ENCODE results near the gene AGPAT3.

The AGPAT3 gene

GRCh38 chr21:43982489-43983078, 117.6 kb downstream of the AGPAT3 start:
- DNase-seq, result no peak

- no peak for DNase-seq
These were observed 118.4 kb downstream of the AGPAT3 start for GRCh38 chr21:43983390-43983789.

GRCh38 chr21:43983860-43984420, 118.9 kb downstream of the AGPAT3 start:
- DNase-seq, result no peak

GRCh38 chr21:43984905-43985689, 120.1 kb downstream of the AGPAT3 start:
- DNase-seq, result no peak

GRCh38 chr21:43985690-43986251, 120.7 kb downstream of the AGPAT3 start:
- DNase-seq, result no peak

- no peak for DNase-seq
These were observed 121.8 kb downstream of the AGPAT3 start for GRCh38 chr21:43986544-43987451.

- DNase-seq, result no peak
These were observed 122.5 kb downstream of the AGPAT3 start for GRCh38 chr21:43987509-43987908.

GRCh38 chr21:43988016-43988415, 123.0 kb downstream of the AGPAT3 start:
- DNase-seq, result no peak

GRCh38 chr21:43988506-43989230, 123.6 kb downstream of the AGPAT3 start:
- no peak for DNase-seq

GRCh38 chr21:43989401-43989800, 124.4 kb downstream of the AGPAT3 start:
- no peak for DNase-seq

- DNase-seq, result no peak
These were observed 126.5 kb downstream of the AGPAT3 start for GRCh38 chr21:43991447-43991991.

- DNase-seq, result no peak
These were observed 127.1 kb downstream of the AGPAT3 start for GRCh38 chr21:43992121-43992520.

- DNase-seq, result no peak
These were observed 128.5 kb downstream of the AGPAT3 start for GRCh38 chr21:43993420-43993934.

- DNase-seq, result no peak
These were observed 129.1 kb downstream of the AGPAT3 start for GRCh38 chr21:43994085-43994484.

- DNase-seq, result no peak
These were observed 129.6 kb downstream of the AGPAT3 start for GRCh38 chr21:43994646-43995045.

GRCh38 chr21:43995521-43996105, 130.6 kb downstream of the AGPAT3 start:
- no peak for DNase-seq

- no peak for DNase-seq
These were observed 133.0 kb downstream of the AGPAT3 start for GRCh38 chr21:43997766-43998742.

- no peak for DNase-seq
These were observed 135.3 kb downstream of the AGPAT3 start for GRCh38 chr21:44000360-44000759.

- DNase-seq, result no peak
These were observed 137.5 kb downstream of the AGPAT3 start for GRCh38 chr21:44002511-44002910.

All from left hindlimb (tissue), 1 donor.